HepG2 (cell line): ENCODE results near the gene NTN5. TPM values are rescaled to one million over a fixed set of nuclear protein-coding genes. Genes with fewer than 3 reads are reported as not detected.

Source experiments
- ATAC-seq: fragments of 200-7000 bp; cut with Tn5 transposase; 3 replicates; pipeline ENCODE4 v1.9.1; 2020; ENCODE audit warnings: mild to moderate bottlenecking, moderate library complexity
- BruUV-seq: library from RNA; stranded (reverse); fragments of 400-500 nt; replicated peaks from 2 replicates; lab custom pipeline; 2021; lab: Mats Ljungman, UMichigan
- CTCF ChIA-PET: fragments of 300-600 bp; formaldehyde crosslinking; extraction: SDS; loops from one replicate; lab custom pipeline; 2021; ENCODE audit warnings: low total read pairs, inconsistent platforms, low intra/inter-chr PET ratio; lab: Yijun Ruan, JAX
- POLR2A ChIA-PET: fragments of 350-600 bp; sonication (Branson Sonifier 250); formaldehyde crosslinking; loops from one replicate; lab custom pipeline; 2020; ENCODE audit warnings: antibody characterized with exemption, inconsistent platforms; lab: Yijun Ruan, JAX
- DNase-seq: peaks from one replicate; pipeline ENCODE4 v3.0.0-alpha.2; 2015; ENCODE audit warnings: low spot score
- FAIRE-seq: peaks from 3 replicates; lab custom pipeline; 2011; peaks lifted over from hg19 to GRCh38; lab: Jason Lieb, UNC
- H2AFZ ChIP-seq: one replicate; pipeline ENCODE4 v1.6.1; 2011; ENCODE audit warnings: low read length, inconsistent platforms
- H3K27ac ChIP-seq: fragments of 300-600 bp; 3 replicates; pipeline ENCODE4 v1.8.0; 2011; ENCODE audit warnings: mixed run types, mild to moderate bottlenecking, mixed read lengths, low read length, inconsistent platforms; ENCODE audit not compliant: insufficient read depth; ENCODE audit errors: extremely low read length
- H3K27me3 ChIP-seq, 2 experiments: fragments of 200-600 bp in 1 of 2; 2 replicates in 1 of 2; 3 replicates in 1 of 2; pipeline versions ENCODE4 v1.6.0 to v1.8.0; 2011; ENCODE audit warnings: low read length in 2 of 2, mild to moderate bottlenecking in 2 of 2, moderate library complexity in 2 of 2, inconsistent platforms in 1 of 2; ENCODE audit not compliant: insufficient read depth in 2 of 2, control insufficient read depth in 1 of 2
- H3K36me3 ChIP-seq, 2 experiments: fragments of 200-600 bp in 1 of 2; replicated peaks in 1 of 2; 2 replicates in 1 of 2; 3 replicates in 1 of 2; pipeline versions ENCODE4 v1.5.1 to v1.8.0; 2011; ENCODE audit warnings: low read length in 2 of 2, inconsistent platforms in 1 of 2; ENCODE audit not compliant: insufficient read depth in 2 of 2, control insufficient read depth in 1 of 2
- H3K4me1 ChIP-seq: 2 replicates; pipeline ENCODE4 v1.5.1; 2012; ENCODE audit warnings: low read length, inconsistent platforms; ENCODE audit not compliant: insufficient read depth
- H3K4me2 ChIP-seq: 2 replicates; pipeline ENCODE4 v1.6.0; 2011; ENCODE audit warnings: low read depth, low read length, inconsistent platforms
- H3K4me3 ChIP-seq, 3 experiments: fragments of 200-600 bp in 1 of 3; sonication (generic), shearing (Covaris generic) in 1 of 3; replicated peaks in 1 of 3; 2 replicates each; pipeline ENCODE4 v1.5.1; 2011 to 2016; ENCODE audit warnings: low read length in 3 of 3, inconsistent platforms in 2 of 3, low read depth in 2 of 3, mild to moderate bottlenecking in 2 of 3, control low read depth in 1 of 3, mixed read lengths in 1 of 3; ENCODE audit not compliant: insufficient read depth in 1 of 3
- H3K79me2 ChIP-seq: one replicate; pipeline ENCODE4 v1.6.1; 2011; ENCODE audit warnings: low read length, inconsistent platforms; ENCODE audit not compliant: insufficient read depth
- H3K9ac ChIP-seq: 2 replicates; pipeline ENCODE4 v1.6.0; 2011; ENCODE audit warnings: mild to moderate bottlenecking, low read depth, low read length, inconsistent platforms; ENCODE audit not compliant: insufficient read depth
- H3K9me3 ChIP-seq: 2 replicates; pipeline ENCODE4 v1.5.1; 2012; ENCODE audit warnings: mild to moderate bottlenecking, low read length
- H4K20me1 ChIP-seq: 2 replicates; pipeline ENCODE4 v1.6.0; 2011; ENCODE audit warnings: inconsistent platforms, mild to moderate bottlenecking, low read length, moderate library complexity; ENCODE audit not compliant: insufficient read depth
- ATRX ChIP-seq: sonication (generic); formaldehyde crosslinking; IDR thresholded peaks from 2 replicates; pipeline ENCODE4 v1.4.0; 2020; ENCODE audit warnings: missing genetic modification reagents, borderline replicate concordance
- KLF11 ChIP-seq: IDR thresholded peaks from 2 replicates; pipeline ENCODE4 v1.6.1; 2016; ENCODE audit warnings: missing compliant biosample characterization
- MYPOP ChIP-seq: sonication (generic); formaldehyde crosslinking; IDR thresholded peaks from 2 replicates; pipeline ENCODE4 v1.8.1; 2023; ENCODE audit warnings: mild to moderate bottlenecking, moderate library complexity, missing genetic modification reagents
- NCOR1 ChIP-seq: fragments of 200-600 bp; sonication (generic); IDR thresholded peaks from 2 replicates; pipeline ENCODE4 v1.7.0; 2017; ENCODE audit warnings: antibody characterized with exemption, low read length, borderline replicate concordance
- PRMT3 ChIP-seq: sonication (generic); formaldehyde crosslinking; IDR thresholded peaks from 2 replicates; pipeline ENCODE4 v1.8.1; 2022; ENCODE audit warnings: low read depth, mild to moderate bottlenecking, moderate library complexity, missing genetic modification reagents, borderline replicate concordance
- RXRA ChIP-seq: sonication (generic); formaldehyde crosslinking; IDR thresholded peaks from 2 replicates; pipeline ENCODE4 v1.5.1; 2020; ENCODE audit warnings: missing genetic modification reagents
- YEATS4 ChIP-seq: sonication (generic); formaldehyde crosslinking; IDR thresholded peaks from 2 replicates; pipeline ENCODE4 v1.4.0; 2020; ENCODE audit warnings: missing genetic modification reagents, borderline replicate concordance
- YY1 ChIP-seq: IDR thresholded peaks from 2 replicates; pipeline ENCODE4 v1.6.1; 2011; ENCODE audit warnings: low read length, low read depth, moderate library complexity, mild to moderate bottlenecking; ENCODE audit not compliant: insufficient read depth, insufficient replicate concordance
- ZNF234 ChIP-seq: sonication (generic); formaldehyde crosslinking; conservative IDR thresholded peaks from 2 replicates; pipeline ENCODE4 v1.5.1; 2020; ENCODE audit warnings: mild to moderate bottlenecking, missing genetic modification reagents
- ZNF33B ChIP-seq: sonication (generic); formaldehyde crosslinking; IDR thresholded peaks from 2 replicates; pipeline ENCODE4 v1.5.1; 2020; ENCODE audit warnings: mild to moderate bottlenecking, missing genetic modification reagents
- ZNF496 ChIP-seq: sonication (generic); formaldehyde crosslinking; IDR thresholded peaks from 2 replicates; pipeline ENCODE4 v1.8.1; 2023; ENCODE audit warnings: mild to moderate bottlenecking, moderate library complexity, missing genetic modification reagents; ENCODE audit not compliant: insufficient replicate concordance
- ZNF639 ChIP-seq: conservative IDR thresholded peaks from 2 replicates; pipeline ENCODE4 v1.6.1; 2018; ENCODE audit warnings: missing genetic modification reagents
- WGBS: methylation state at CpG from one replicate; pipeline ENCODE4 v1.1.6; 2017; ENCODE audit warnings: low lambda C conversion rate; 5-methylcytosine and 5-hydroxymethylcytosine counted together
- in situ Hi-C: cut with HindIII; loops from 2 replicates; pipeline ENCODE4 v1.10.0; 2017; ENCODE audit warnings: low pct_unique_long_range_greater_than_20kb; ENCODE audit not compliant: extremely low pct_ligation_motif_present
- intact Hi-C: fragments of 100-400 bp; cut with micrococcal nuclease; formaldehyde crosslinking; loops from one replicate; pipeline ENCODE4 v1.10.0; 2022; ENCODE audit not compliant: unreplicated experiment
- polyA plus RNA-seq, 8 experiments: library from polyadenylated mRNA; depleted of rRNA in 3 of 8; stranded (reverse) in 7 of 8; unstranded in 1 of 8; fragments of >200 nt; fragmentation: Illumina TruSeq in 4 of 8; extraction: Trizol in 4 of 8; gene quantifications; 2 replicates each; pipeline versions ENCODE4 v1.2.1 to v1.2.3, GENCODE V29; 2011 to 2016; ENCODE audit warnings: low read depth in 4 of 8, missing spikeins in 1 of 8, mixed read lengths in 1 of 8; ENCODE audit not compliant: insufficient read depth in 1 of 8
- total RNA-seq, 5 experiments: library from RNA; depleted of rRNA; stranded (reverse); fragments of >200 nt; fragmentation: Illumina TruSeq; extraction: Trizol; gene quantifications; 2 replicates each; pipeline ENCODE4 v1.2.3, GENCODE V29; 2016; ENCODE audit warnings: low read depth in 1 of 5

NTN5 gene
- total and polyA plus RNA-seq, 2 of the 13 experiments (the other 11 are each of a cell fraction or from before 2014, with no cell fraction given) = 0.05 TPM; not detected in 1

GRCh38 chr19:48714759-48715675, 42.2 kb upstream of the NTN5 start (continued):
- TF ChIP-seq NCOR1 = peak; percentile 30; the same call in 1 of the 2 replicates

- H3K4me2 ChIP-seq = peak overlapping the region; percentile 99
- DNase-seq (peak; percentile 99), FAIRE-seq (peak; percentile 94), ATAC-seq (peak; percentile 85)
- H3K9me3 ChIP-seq = peaks cover 4% of the 10 kb centered on the region; the same call in 1 of the 2 replicates
- H4K20me1 ChIP-seq = no peaks in the 10 kb centered on the region
- no peaks in the 10 kb centered on the region; a peak in 1 of 5 replicates for H3K27me3 ChIP-seq
- WGBS = 2% methylated on average over 29 of the region's 67 CpGs
- intact Hi-C loops (loop anchor here (1.0 to 5.0 kb wide), 2 partner anchors 24 to 37 kb away; no protein-coding TSS in a partner anchor), in situ Hi-C loops (no loop called here)
- H3K9ac ChIP-seq = peak overlapping the region; percentile 87
- no peaks in the 10 kb centered on the region for H3K36me3 ChIP-seq
- H3K27ac ChIP-seq = peak overlapping the region; percentile 91
- BruUV-seq = no TSS peak
- POLR2A ChIA-PET = interaction anchor here (0.6 to 6.3 kb wide), 11 partner anchors 9 to 158 kb away, joined by 3 to 40 read pairs (median 4); partner anchors contain the start of genes CA11, FUT2, IZUMO1 and PPP1R15A
- peaks cover 48% of the 10 kb centered on the region for H3K4me1 ChIP-seq
- H3K79me2 ChIP-seq = peaks cover 5% of the 10 kb centered on the region
- H2AFZ ChIP-seq = no peak overlapping the region
- CTCF ChIA-PET = interaction anchor here (3.1 kb wide), 1 partner anchor 25 kb away, joined by 11 read pairs; no protein-coding TSS in a partner anchor
- H3K4me3 ChIP-seq = peak overlapping the region; percentile 81 to 94 (median 89)
- TF ChIP-seq PRMT3 (CRISPR knock-in tag) (no peak), YEATS4 (CRISPR knock-in tag) (peak; percentile 57; the same call in 1 of the 2 replicates), KLF11 (CRISPR knock-in tag) (0 out of 2 replicates have a peak, but pooled peaks have one; percentile 42), MYPOP (CRISPR knock-in tag) (peak; percentile 77; the same call in 1 of the 2 replicates), ZNF639 (no peak), RXRA (peak; percentile 66), ATRX (CRISPR knock-in tag) (no peak), ZNF33B (CRISPR knock-in tag) (peak; percentile 44; the same call in 1 of the 2 replicates), ZNF496 (CRISPR knock-in tag) (no peak), ZNF234 (no peak), YY1 (peak; percentile 43)
Measured at GRCh38 chr19:48713864-48714755, 41.3 kb upstream of the NTN5 start.
